ENCODE results near the gene FNDC5.

Gene FNDC5

GRCh38 chr1:32877211-32878110 lies 6.7 kb upstream of the FNDC5 start:
- no peak overlapping the region for H3K4me3 ChIP-seq (ENCODE audit: low read depth, low read length)
- DNase-seq (ENCODE audit: low read depth), result no peak
- TF ChIP-seq, protein P1, sequence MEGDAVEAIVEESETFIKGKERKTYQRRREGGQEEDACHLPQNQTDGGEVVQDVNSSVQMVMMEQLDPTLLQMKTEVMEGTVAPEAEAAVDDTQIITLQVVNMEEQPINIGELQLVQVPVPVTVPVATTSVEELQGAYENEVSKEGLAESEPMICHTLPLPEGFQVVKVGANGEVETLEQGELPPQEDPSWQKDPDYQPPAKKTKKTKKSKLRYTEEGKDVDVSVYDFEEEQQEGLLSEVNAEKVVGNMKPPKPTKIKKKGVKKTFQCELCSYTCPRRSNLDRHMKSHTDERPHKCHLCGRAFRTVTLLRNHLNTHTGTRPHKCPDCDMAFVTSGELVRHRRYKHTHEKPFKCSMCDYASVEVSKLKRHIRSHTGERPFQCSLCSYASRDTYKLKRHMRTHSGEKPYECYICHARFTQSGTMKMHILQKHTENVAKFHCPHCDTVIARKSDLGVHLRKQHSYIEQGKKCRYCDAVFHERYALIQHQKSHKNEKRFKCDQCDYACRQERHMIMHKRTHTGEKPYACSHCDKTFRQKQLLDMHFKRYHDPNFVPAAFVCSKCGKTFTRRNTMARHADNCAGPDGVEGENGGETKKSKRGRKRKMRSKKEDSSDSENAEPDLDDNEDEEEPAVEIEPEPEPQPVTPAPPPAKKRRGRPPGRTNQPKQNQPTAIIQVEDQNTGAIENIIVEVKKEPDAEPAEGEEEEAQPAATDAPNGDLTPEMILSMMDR (IDR thresholded peaks at IDR 0.05; ENCODE audit: control insufficient read depth, extremely low read depth, insufficient read depth), result no peak

DNA sequence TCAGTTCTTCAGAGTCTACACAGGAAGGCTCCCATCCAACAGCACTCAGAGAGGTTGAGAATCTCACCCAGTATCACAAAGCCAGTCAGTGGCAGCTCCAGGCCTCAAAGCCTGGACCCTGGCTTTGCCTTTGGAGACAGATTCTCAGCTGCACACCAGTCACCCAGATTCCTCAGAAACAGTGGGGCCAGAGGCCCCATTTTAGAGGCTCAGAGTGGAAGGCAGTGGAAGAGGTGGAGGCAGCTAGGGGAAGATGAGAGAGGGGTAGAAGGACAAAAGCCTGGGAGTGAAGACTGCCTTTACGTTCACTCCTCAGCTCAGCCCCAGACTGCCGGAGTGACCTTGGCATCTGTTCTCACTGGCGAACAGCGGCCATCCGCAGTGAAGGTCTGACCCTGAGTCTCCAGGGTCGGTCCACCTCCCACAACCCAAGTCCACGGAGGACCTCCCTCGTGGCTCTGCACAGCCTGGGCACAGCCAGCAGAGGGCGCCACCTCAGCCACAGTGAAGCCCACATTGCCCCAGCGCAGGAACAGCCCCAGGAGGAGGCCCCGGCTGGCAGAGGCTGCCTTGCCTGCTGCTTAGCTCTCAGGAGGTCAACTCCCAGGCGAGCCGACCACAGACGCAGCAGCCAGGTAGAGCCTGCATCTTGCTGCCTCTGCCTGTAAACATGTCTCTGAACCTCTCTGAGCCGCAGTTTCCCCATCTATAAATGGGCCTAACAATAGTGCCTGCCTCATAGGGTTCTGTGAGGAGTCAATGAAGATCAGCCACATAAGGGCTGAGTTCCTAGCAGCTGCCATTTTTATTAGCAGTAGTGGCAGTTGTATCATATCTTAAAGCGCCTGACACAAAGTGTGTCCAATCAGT lies 5.9 kb upstream of the FNDC5 start:
- DNase-seq (ENCODE audit: low read depth), result no peak
- H3K4me3 ChIP-seq (ENCODE audit: low read depth, low read length), result no peak overlapping the region
- TF ChIP-seq, protein P1 (IDR thresholded peaks at IDR 0.05; ENCODE audit: control insufficient read depth, extremely low read depth, insufficient read depth), result peak; percentile 87

- TF ChIP-seq, protein P1 (IDR thresholded peaks at IDR 0.05; ENCODE audit: control insufficient read depth, extremely low read depth, insufficient read depth), result no peak
- H3K4me3 ChIP-seq (ENCODE audit: low read depth, low read length), result no peak overlapping the region
- no peak for DNase-seq (ENCODE audit: low read depth)
These were observed 4.4 kb upstream of the FNDC5 start for GRCh38 chr1:32874860-32875752.

- H3K4me3 ChIP-seq (ENCODE audit: low read depth, low read length), result no peak overlapping the region
- DNase-seq (ENCODE audit: low read depth), result no peak
- TF ChIP-seq, protein P1 (IDR thresholded peaks at IDR 0.05; ENCODE audit: control insufficient read depth, extremely low read depth, insufficient read depth), result no peak
These were observed 2.8 kb upstream of the FNDC5 start for GRCh38 chr1:32873484-32873883.

- TF ChIP-seq, protein P1 (IDR thresholded peaks at IDR 0.05; ENCODE audit: control insufficient read depth, extremely low read depth, insufficient read depth), result no peak
- no peak overlapping the region for H3K4me3 ChIP-seq (ENCODE audit: low read depth, low read length)
- DNase-seq (ENCODE audit: low read depth), result no peak
These were observed 1.4 kb upstream of the FNDC5 start for GRCh38 chr1:32872192-32872460.

DNA sequence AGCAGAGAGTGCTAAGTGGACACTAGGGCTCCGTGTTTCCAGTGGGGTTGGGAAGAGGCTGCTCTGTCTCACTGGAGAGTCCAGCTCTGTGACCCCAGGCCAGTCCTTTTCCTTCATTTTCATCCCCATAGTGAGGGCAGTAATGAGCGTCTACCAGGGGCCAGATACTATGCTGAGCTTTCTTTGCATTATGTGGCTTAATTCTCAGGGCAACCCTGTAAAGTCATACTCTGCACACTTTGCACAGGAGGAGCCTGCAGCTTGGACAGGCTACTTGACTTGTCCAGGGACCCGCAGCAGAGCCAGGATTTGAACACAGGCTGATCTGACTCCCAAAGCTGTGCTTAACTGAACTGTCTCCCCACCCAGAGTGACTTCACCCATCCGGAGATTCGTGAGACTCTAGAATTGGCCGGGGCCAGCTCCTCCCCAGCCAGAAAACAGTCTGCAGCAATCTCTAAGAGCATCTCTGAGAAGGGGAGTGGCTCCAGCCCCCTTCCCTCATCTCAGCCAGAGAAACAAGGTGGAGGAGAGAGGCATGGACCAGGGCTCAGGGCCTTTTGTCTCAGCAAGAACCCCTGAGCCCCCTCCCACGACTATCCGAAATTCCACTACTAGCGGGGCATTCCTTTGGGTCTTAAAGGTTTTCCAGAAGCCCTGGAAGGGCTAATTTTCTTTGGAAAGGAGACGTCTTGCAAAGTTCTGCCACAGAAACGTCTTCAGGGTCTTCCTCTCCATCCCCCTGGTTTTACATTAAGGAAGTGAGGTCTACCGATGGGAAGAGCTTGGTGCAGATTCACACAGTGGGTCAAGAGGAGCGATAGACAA lies 866 bp upstream of the FNDC5 start:
- no peak for DNase-seq (ENCODE audit: low read depth)
- H3K4me3 ChIP-seq (ENCODE audit: low read depth, low read length), result no peak overlapping the region
- TF ChIP-seq, protein P1 (IDR thresholded peaks at IDR 0.05; ENCODE audit: control insufficient read depth, extremely low read depth, insufficient read depth), result no peak

All from LNCaP clone FGC (cell line).